A549 (cell line): ENCODE data around the gene RABGAP1L.

Experiments
- E2F6 ChIP-seq: IDR thresholded peaks from 2 replicates; pipeline ENCODE4 v1.6.1; 2012; ENCODE audit warnings: low read depth, borderline replicate concordance
- ELK1 ChIP-seq: fragments of 150-350 bp; IDR thresholded peaks from 2 replicates; pipeline ENCODE4 v1.6.1; 2014; ENCODE audit warnings: low read depth, mild to moderate bottlenecking, low read length
- ESRRA ChIP-seq: fragments of 150-350 bp; IDR thresholded peaks from 2 replicates; pipeline ENCODE4 v1.6.1; 2014; ENCODE audit warnings: mild to moderate bottlenecking, low read length, borderline replicate concordance
- MAZ ChIP-seq: fragments of 150-350 bp; IDR thresholded peaks from 2 replicates; pipeline ENCODE4 v1.6.1; 2014; ENCODE audit warnings: antibody characterized with exemption, low read depth, low read length, borderline replicate concordance
- NR3C1 ChIP-seq: fragments of >200 bp; sonication (Bioruptor Twin); formaldehyde crosslinking; IDR thresholded peaks from 3 replicates; pipeline ENCODE4 v1.6.1; 2017
- RNF2 ChIP-seq: fragments of 200-600 bp; sonication (generic); IDR thresholded peaks from 2 replicates; pipeline ENCODE4 v1.6.1; 2016; ENCODE audit warnings: low read depth, mild to moderate bottlenecking, antibody characterized with exemption, moderate library complexity, borderline replicate concordance
- SMC3 ChIP-seq: fragments of >200 bp; sonication (Bioruptor Twin); formaldehyde crosslinking; IDR thresholded peaks from 3 replicates; pipeline ENCODE4 v1.6.1; 2018; ENCODE audit warnings: inconsistent platforms
- TF ChIP-seq, protein P1 (sequence below): fragments of >200 bp; sonication (Bioruptor Twin); formaldehyde crosslinking; IDR thresholded peaks from 3 replicates; pipeline ENCODE4 v1.5.1; 2016
- TF ChIP-seq, protein P2 (sequence below): IDR thresholded peaks from 2 replicates; pipeline ENCODE4 v1.6.1; 2012

DNA sequence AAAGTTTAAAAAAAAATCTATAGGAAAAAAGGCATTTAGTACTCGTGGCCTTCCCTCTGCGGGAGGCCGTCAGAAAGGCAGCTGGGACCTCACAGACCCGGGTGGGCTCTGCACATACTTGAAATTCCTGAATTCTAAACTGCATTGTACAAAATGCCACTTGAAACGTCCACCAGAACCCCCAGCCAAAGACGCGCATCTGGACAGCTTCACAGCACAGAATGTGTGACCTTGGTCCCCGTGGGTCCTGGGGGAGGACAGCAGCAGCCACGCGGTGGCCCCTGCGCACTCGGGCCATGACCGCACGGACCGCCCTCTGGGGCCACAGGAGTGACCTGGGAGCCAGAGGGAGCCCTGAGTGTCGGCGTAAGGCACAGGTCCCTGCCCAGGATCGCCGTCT, 884.5 kb downstream of the RABGAP1L start:
- TF ChIP-seq E2F6: no peak
- TF ChIP-seq, protein P1, sequence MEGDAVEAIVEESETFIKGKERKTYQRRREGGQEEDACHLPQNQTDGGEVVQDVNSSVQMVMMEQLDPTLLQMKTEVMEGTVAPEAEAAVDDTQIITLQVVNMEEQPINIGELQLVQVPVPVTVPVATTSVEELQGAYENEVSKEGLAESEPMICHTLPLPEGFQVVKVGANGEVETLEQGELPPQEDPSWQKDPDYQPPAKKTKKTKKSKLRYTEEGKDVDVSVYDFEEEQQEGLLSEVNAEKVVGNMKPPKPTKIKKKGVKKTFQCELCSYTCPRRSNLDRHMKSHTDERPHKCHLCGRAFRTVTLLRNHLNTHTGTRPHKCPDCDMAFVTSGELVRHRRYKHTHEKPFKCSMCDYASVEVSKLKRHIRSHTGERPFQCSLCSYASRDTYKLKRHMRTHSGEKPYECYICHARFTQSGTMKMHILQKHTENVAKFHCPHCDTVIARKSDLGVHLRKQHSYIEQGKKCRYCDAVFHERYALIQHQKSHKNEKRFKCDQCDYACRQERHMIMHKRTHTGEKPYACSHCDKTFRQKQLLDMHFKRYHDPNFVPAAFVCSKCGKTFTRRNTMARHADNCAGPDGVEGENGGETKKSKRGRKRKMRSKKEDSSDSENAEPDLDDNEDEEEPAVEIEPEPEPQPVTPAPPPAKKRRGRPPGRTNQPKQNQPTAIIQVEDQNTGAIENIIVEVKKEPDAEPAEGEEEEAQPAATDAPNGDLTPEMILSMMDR: no peak
- no peak for TF ChIP-seq MAZ
- no peak for TF ChIP-seq ELK1
- TF ChIP-seq NR3C1: no peak
- TF ChIP-seq, protein P2, sequence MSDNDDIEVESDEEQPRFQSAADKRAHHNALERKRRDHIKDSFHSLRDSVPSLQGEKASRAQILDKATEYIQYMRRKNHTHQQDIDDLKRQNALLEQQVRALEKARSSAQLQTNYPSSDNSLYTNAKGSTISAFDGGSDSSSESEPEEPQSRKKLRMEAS: no peak
- no peak for TF ChIP-seq SMC3
- TF ChIP-seq ESRRA: no peak
- no peak for TF ChIP-seq RNF2
